PFSK-1 (cell line): Measurements from ENCODE around the gene PTS.

ENCODE experiments used
- FOXP2 ChIP-seq: optimal IDR thresholded peaks from 2 replicates; pipeline ENCODE3; 2011; ENCODE audit warnings: borderline replicate concordance, control low read depth, inconsistent platforms; ENCODE audit not compliant: insufficient read depth; ENCODE audit errors: extremely low read length, extremely low read depth
- POLR2AphosphoS5 ChIP-seq: IDR thresholded peaks from 2 replicates; pipeline ENCODE4 v1.6.1; 2012; ENCODE audit warnings: low read depth, mild to moderate bottlenecking, control low read depth, low read length, moderate library complexity
- SIN3A ChIP-seq: IDR thresholded peaks from 2 replicates; pipeline ENCODE4 v1.6.1; 2012; ENCODE audit warnings: mild to moderate bottlenecking, low read length, moderate library complexity, borderline replicate concordance; ENCODE audit not compliant: insufficient read depth
- TAF1 ChIP-seq: IDR thresholded peaks from 2 replicates; pipeline ENCODE4 v1.6.1; 2012; ENCODE audit warnings: low read length, control low read depth, borderline replicate concordance; ENCODE audit not compliant: insufficient read depth
- TF ChIP-seq, protein P1 (sequence below), 2 experiments: IDR thresholded peaks; 2 replicates each; pipeline versions ENCODE4 v1.6.1 to v1.8.0; 2011 to 2012; ENCODE audit warnings: low read depth in 2 of 2, low read length in 2 of 2, control low read depth in 1 of 2, inconsistent platforms in 1 of 2, mild to moderate bottlenecking in 1 of 2, moderate library complexity in 1 of 2; ENCODE audit not compliant: insufficient read depth in 1 of 2

The PTS gene

DNA sequence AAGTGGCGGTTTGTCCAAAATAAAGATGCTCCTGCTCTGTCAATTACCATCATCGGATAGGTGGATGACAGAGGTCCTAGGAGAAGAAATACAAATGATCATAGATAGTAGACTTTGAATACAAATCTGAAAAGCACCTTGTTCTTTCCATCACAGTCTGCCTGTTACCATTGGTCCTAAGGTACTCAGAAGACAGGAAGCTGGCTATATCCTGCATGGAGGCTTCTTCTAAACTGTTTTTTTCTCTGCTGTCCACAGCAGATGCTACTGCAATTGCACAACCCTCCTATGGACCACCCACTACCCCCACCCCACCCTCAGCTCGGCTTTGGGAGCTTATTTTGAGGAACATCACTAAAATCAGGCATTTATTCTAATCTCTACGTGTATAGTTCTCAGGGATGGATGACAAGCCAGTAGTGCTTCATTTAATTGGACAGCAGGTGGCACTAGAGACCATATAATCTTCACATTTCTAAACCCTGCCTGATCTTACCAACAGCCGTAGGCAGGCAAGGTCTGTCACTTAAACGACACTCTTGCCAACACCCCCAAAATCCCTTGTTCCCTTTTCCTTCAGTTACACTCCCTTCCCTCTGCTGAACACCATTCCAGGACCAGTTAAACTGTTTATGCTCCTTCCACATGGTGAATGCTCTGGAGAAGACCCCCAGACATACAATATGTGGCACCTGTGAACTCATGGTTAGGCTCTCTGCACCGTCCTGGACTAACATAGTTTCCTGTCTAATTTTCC is 6.6 kb upstream of the PTS start:
- TF ChIP-seq TAF1 (no peak), POLR2AphosphoS5 (no peak), SIN3A (no peak), FOXP2 (no peak)
- TF ChIP-seq, protein P1, sequence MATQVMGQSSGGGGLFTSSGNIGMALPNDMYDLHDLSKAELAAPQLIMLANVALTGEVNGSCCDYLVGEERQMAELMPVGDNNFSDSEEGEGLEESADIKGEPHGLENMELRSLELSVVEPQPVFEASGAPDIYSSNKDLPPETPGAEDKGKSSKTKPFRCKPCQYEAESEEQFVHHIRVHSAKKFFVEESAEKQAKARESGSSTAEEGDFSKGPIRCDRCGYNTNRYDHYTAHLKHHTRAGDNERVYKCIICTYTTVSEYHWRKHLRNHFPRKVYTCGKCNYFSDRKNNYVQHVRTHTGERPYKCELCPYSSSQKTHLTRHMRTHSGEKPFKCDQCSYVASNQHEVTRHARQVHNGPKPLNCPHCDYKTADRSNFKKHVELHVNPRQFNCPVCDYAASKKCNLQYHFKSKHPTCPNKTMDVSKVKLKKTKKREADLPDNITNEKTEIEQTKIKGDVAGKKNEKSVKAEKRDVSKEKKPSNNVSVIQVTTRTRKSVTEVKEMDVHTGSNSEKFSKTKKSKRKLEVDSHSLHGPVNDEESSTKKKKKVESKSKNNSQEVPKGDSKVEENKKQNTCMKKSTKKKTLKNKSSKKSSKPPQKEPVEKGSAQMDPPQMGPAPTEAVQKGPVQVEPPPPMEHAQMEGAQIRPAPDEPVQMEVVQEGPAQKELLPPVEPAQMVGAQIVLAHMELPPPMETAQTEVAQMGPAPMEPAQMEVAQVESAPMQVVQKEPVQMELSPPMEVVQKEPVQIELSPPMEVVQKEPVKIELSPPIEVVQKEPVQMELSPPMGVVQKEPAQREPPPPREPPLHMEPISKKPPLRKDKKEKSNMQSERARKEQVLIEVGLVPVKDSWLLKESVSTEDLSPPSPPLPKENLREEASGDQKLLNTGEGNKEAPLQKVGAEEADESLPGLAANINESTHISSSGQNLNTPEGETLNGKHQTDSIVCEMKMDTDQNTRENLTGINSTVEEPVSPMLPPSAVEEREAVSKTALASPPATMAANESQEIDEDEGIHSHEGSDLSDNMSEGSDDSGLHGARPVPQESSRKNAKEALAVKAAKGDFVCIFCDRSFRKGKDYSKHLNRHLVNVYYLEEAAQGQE (IDR thresholded peaks at IDR 0.05; ENCODE audit: insufficient read depth in 1 of 2, low read depth in 2 of 2, low read length in 2 of 2), result no peak

DNA sequence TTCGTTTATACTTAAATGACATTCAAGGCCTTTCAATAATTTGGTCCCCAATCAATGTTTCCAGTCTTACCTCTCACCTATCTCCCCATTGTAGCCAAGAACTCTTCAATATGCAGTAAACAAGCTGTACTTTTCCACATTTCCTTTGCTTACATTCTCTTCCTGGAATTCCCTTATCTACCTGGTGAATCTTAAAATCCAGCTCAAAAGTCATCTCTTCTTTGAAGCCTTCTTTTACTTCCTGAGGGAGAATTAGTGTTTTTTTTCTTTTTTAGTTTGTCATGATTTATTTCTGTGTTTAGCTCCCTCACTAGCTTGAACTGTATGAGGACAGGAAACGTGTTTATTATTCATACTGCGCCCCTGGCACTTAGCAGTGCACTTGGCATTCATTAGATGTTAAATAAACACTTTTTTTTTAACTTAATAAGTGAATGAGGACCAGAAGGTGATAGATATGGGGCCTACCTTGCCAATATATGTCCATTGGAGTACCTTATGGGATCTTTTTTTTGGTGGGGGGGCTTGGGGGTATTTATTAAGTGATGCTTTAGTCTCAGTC is 4.9 kb upstream of the PTS start:
- TF ChIP-seq TAF1 (no peak), SIN3A (no peak), FOXP2 (no peak), POLR2AphosphoS5 (no peak)
- TF ChIP-seq, protein P1 (IDR thresholded peaks at IDR 0.05; ENCODE audit: insufficient read depth in 1 of 2, low read depth in 2 of 2, low read length in 2 of 2), result no peak

DNA sequence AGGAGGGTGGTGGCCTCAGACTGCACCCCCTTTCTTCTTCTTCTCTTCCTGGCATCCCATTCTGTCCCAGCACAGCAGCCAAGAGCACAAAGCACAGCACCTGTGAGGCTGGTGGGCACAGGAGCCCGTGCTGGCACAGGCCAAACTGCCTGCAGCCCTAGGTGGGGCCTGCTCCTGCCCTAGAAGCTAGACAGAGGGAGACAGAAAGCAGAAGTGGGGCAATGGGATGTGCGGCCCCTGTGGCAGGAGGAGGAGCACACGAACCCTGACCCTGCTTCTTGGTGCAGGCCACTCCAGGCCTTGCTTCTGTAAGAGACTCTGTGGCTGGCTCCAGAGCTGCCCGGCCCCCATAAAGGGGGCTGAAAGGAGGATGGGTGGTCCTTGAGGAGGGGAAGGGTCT is 3.9 kb upstream of the PTS start:
- TF ChIP-seq FOXP2, result no peak
- no peak for TF ChIP-seq SIN3A
- TF ChIP-seq, protein P1 (IDR thresholded peaks at IDR 0.05; ENCODE audit: insufficient read depth in 1 of 2, low read depth in 2 of 2, low read length in 2 of 2), result no peak
- TF ChIP-seq POLR2AphosphoS5, result no peak
- no peak for TF ChIP-seq TAF1

DNA sequence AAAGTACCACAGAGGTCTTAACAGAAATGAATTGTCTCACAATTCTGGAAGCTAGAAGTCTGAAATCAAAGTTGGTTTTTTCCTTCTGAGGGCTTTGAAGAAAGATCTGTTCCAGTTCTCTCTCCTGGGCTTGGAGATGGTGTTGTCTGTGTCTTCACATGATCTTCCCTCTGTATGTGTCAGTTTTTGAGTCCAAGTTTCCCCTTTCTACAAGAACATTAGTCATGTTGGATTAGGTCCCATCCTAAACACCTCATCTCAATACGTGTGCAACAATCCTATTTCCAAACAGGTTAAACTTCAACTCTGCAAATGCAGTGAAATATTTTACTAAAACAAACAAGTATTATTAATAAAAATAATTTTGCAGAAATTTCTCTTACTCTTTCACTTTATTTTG is 3.1 kb upstream of the PTS start:
- TF ChIP-seq TAF1, result no peak
- TF ChIP-seq SIN3A, result no peak
- no peak for TF ChIP-seq FOXP2
- TF ChIP-seq, protein P1 (IDR thresholded peaks at IDR 0.05; ENCODE audit: insufficient read depth in 1 of 2, low read depth in 2 of 2, low read length in 2 of 2), result no peak
- TF ChIP-seq POLR2AphosphoS5, result no peak
